Right lung (tissue), 5 donors: ENCODE data around the gene DDO. TPM values are rescaled to one million over a fixed set of nuclear protein-coding genes. Genes with fewer than 3 reads are reported as not detected.

ENCODE experiments used
- DNase-seq, 2 donors: peaks; one replicate each; pipeline ENCODE4 v3.0.0-alpha.2; 2013
- polyA plus RNA-seq, 5 donors: library from polyadenylated mRNA; unstranded; fragments of 120-200 nt; gene quantifications; one replicate each; pipeline versions ENCODE4 v1.2.1 to v1.2.3, GENCODE V29; 2013; ENCODE audit warnings: inconsistent platforms in 1 of 5, low replicate concordance in 1 of 5; ENCODE audit not compliant: insufficient read length in 5 of 5, insufficient read depth in 1 of 5

Gene DDO
- polyA plus RNA-seq, 5 donors = 0.77 to 2.1 (median 1.3) TPM

- no peak for DNase-seq
Observed at GRCh38 chr6:110345025-110345424, 70.3 kb downstream of the DDO start.

GRCh38 chr6:110342759-110343158, 72.6 kb downstream of the DDO start:
- no peak for DNase-seq

Other genes with a start within 250 kb of the DDO start
- gene WASF1, start 235.9 kb downstream of the DDO start, polyA plus RNA-seq = 10 to 100 TPM; 15.7 to 24.6 (median 22.8) TPM
- gene CDC40, start 235.1 kb downstream of the DDO start, polyA plus RNA-seq = 10 to 100 TPM; 22.7 to 34.4 (median 32.4) TPM
- gene METTL24, start 57.2 kb downstream of the DDO start, polyA plus RNA-seq = 1 to 10 TPM; 1.8 to 4.2 (median 3.0) TPM
- gene SLC22A16, start 61.0 kb upstream of the DDO start, polyA plus RNA-seq = under 1 TPM in 3 of 5 donors, not detected in 2; 0.23 to 0.34 (median 0.23) TPM